ENCODE measurements around the gene VASP. TPM values are rescaled to one million over a fixed set of nuclear protein-coding genes. Genes with fewer than 3 reads are reported as not detected.

VASP gene
- total RNA-seq, 2 donors from 2014 or later = 236 to 261 TPM

DNA sequence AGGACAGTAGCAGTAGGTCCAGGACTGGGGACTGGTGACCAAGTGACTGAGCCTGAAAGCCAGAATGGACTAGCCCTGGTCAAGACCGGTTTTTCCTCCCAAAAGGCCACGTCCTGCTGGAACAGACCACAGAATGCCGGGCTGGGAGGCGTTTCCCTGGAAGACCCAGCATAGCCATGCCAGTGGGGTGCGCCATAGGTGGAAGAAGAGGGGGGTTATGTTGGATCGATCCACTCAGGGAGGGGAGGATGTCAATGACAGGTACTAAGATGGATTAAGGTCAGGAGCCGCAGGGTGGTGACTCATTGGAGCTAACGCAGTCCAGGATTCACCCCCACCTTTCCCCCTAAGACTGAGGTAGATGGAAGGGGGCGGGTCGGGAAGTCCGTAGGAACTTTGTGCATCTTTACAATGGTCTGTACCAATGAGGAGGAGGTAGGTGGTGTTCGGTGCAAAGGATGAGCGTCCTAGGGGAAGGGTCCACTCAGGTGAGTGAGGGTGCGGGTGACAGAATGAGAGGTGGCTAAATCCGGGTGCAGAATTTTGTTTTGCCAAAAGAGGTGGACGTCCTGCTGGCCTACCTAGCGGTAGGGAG lies 21.0 kb downstream of the VASP start:
- no peaks in the 10 kb centered on the region for H3K27me3 ChIP-seq
- no peaks in the 10 kb centered on the region for H3K9me3 ChIP-seq
- H3K4me1 ChIP-seq = no peaks in the 10 kb centered on the region
- no peak for DNase-seq
- H3K36me3 ChIP-seq = peaks cover 14% of the 10 kb centered on the region
- H3K27ac ChIP-seq = peak overlapping the region; percentile 43
- TF ChIP-seq, protein P1, sequence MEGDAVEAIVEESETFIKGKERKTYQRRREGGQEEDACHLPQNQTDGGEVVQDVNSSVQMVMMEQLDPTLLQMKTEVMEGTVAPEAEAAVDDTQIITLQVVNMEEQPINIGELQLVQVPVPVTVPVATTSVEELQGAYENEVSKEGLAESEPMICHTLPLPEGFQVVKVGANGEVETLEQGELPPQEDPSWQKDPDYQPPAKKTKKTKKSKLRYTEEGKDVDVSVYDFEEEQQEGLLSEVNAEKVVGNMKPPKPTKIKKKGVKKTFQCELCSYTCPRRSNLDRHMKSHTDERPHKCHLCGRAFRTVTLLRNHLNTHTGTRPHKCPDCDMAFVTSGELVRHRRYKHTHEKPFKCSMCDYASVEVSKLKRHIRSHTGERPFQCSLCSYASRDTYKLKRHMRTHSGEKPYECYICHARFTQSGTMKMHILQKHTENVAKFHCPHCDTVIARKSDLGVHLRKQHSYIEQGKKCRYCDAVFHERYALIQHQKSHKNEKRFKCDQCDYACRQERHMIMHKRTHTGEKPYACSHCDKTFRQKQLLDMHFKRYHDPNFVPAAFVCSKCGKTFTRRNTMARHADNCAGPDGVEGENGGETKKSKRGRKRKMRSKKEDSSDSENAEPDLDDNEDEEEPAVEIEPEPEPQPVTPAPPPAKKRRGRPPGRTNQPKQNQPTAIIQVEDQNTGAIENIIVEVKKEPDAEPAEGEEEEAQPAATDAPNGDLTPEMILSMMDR (IDR thresholded peaks at IDR 0.05) = no peak
- peak overlapping the region in 1 of 2 donors; percentile 7 for H3K9ac ChIP-seq (ENCODE audit: low read depth in 2 of 2, low read length in 2 of 2)
- intact Hi-C loops (cut with DNase I) = loop anchor here (5.0 to 10.0 kb wide), 2 partner anchors 39 to 117 kb away; no protein-coding TSS in a partner anchor
- peak overlapping the region; percentile 32 for H3K4me3 ChIP-seq

GRCh38 chr19:45528744-45529419 lies 21.6 kb downstream of the VASP start:
- intact Hi-C loops (cut with DNase I) = loop anchor here (5.0 to 10.0 kb wide), 2 partner anchors 38 to 116 kb away; no protein-coding TSS in a partner anchor
- Histone ChIP-seq H3K9me3 (no peaks in the 10 kb centered on the region), H3K27ac (peak overlapping the region; percentile 43), H3K27me3 (no peaks in the 10 kb centered on the region), H3K36me3 (peaks cover 14% of the 10 kb centered on the region), H3K9ac (ENCODE audit: low read depth in 2 of 2, low read length in 2 of 2) (peak overlapping the region; percentile 52 to 61), H3K4me1 (no peaks in the 10 kb centered on the region), H3K4me3 (peak overlapping the region; percentile 32)
- DNase-seq = peak; percentile 84
- TF ChIP-seq, protein P1 (IDR thresholded peaks at IDR 0.05) = no peak

DNA sequence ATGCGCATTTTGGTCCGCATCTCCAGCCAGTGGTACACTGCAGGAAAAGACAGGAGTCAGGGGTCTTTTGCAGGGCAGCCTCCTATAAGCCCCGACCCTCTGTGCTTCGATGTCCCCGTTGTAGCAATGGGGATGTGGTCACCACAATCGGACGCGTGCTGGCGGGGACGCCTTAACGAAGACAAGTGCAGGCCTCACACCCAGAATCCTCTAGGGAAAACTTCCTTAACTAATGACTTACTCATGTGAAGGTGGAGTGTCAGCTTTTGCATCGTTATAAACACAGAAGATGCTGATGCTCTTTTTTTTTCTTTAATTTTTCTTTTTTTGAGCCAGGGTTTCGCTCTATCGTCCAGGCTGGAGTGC lies 22.1 kb downstream of the VASP start:
- Histone ChIP-seq H3K4me3 (peak overlapping the region; percentile 32), H3K9ac (ENCODE audit: low read depth in 2 of 2, low read length in 2 of 2) (peak overlapping the region in 1 of 2 donors; percentile 52), H3K4me1 (no peaks in the 10 kb centered on the region), H3K27ac (no peak overlapping the region), H3K36me3 (peaks cover 9% of the 10 kb centered on the region), H3K27me3 (no peaks in the 10 kb centered on the region), H3K9me3 (no peaks in the 10 kb centered on the region)
- TF ChIP-seq, protein P1 (IDR thresholded peaks at IDR 0.05) = no peak
- DNase-seq = no peak
- intact Hi-C loops (cut with DNase I) = loop anchor here (5.0 to 10.0 kb wide), 2 partner anchors 38 to 115 kb away; no protein-coding TSS in a partner anchor

- Histone ChIP-seq H3K27ac (no peak overlapping the region), H3K4me3 (no peak overlapping the region), H3K4me1 (no peaks in the 10 kb centered on the region), H3K36me3 (no peaks in the 10 kb centered on the region), H3K9me3 (no peaks in the 10 kb centered on the region), H3K9ac (ENCODE audit: low read depth in 2 of 2, low read length in 2 of 2) (no peak overlapping the region), H3K27me3 (no peaks in the 10 kb centered on the region)
- intact Hi-C loops (cut with DNase I) = no loop called here
- DNase-seq = no peak
- TF ChIP-seq, protein P1 (IDR thresholded peaks at IDR 0.05) = no peak
Observed at GRCh38 chr19:45531349-45531748, 24.1 kb downstream of the VASP start.

DNA sequence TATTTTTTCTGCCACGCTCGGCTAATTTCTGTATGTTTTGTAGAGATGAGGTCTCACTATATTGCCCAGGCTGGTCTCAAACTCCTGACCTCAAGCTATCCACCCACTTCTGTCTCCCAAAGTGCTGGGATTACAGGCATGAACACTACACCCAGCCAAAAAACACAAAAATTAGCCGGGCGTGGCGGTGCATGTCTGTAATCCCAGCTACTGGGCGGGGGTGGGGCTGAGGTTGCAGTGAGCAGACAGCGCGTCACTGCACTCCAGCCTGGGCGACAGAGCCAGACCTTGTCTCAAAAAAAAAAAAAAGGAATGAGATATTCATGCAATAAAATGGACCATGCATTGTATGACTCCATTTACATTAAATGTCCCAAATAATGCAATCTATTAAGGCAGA lies 32.2 kb downstream of the VASP start:
- Histone ChIP-seq H3K27me3 (no peaks in the 10 kb centered on the region), H3K9ac (ENCODE audit: low read depth in 2 of 2, low read length in 2 of 2) (no peak overlapping the region), H3K4me3 (no peak overlapping the region), H3K4me1 (no peaks in the 10 kb centered on the region), H3K9me3 (no peaks in the 10 kb centered on the region), H3K27ac (no peak overlapping the region), H3K36me3 (no peaks in the 10 kb centered on the region)
- intact Hi-C loops (cut with DNase I) = no loop called here
- DNase-seq = no peak
- TF ChIP-seq, protein P1 (IDR thresholded peaks at IDR 0.05) = no peak
